Measurements from ENCODE around the gene PTBP2.
A peak's percentile ranks its signal among the peaks of the same experiment; 100 is the strongest.

The PTBP2 gene

GRCh38 chr1:96771847-96772246, 50.3 kb downstream of the PTBP2 start:
- peaks cover 0 to 3% of the 10 kb centered on the region in 2 donors for H3K9me3 ChIP-seq (replicated peaks in 1 of 2; ENCODE audit: control insufficient read depth in 2 of 2, insufficient read depth in 1 of 2, low read depth in 1 of 2, low read length in 2 of 2)
- peak overlapping the region in 1 of 2 donors; percentile 14 for H3K4me3 ChIP-seq (ENCODE audit: low read length in 2 of 2)
- H2AK5ac ChIP-seq (ENCODE audit: low read depth, low read length): no peak overlapping the region
- no peak overlapping the region for H3K18ac ChIP-seq (ENCODE audit: low read length)
- no peak overlapping the region for H4K91ac ChIP-seq (ENCODE audit: low read depth, low read length, poor library complexity)
- H3K14ac ChIP-seq (ENCODE audit: low read length): no peak overlapping the region
- no peaks in the 10 kb centered on the region for H3K79me1 ChIP-seq (ENCODE audit: low read depth, low read length)
- H4K8ac ChIP-seq (ENCODE audit: low read depth, low read length): no peak overlapping the region
- DNase-seq (ENCODE audit: low spot score): no peak
- no peaks in the 10 kb centered on the region for H3K27me3 ChIP-seq (ENCODE audit: control insufficient read depth in 3 of 3, insufficient read depth in 3 of 3, low read depth in 1 of 3, low read length in 3 of 3)
- H3K27ac ChIP-seq (replicated peaks; ENCODE audit: low read length): no peak overlapping the region
- H2BK120ac ChIP-seq (ENCODE audit: low read depth, low read length): no peak overlapping the region
- H2BK15ac ChIP-seq (ENCODE audit: low read length): no peak overlapping the region
- H3K36me3 ChIP-seq (replicated peaks in 1 of 2; ENCODE audit: control insufficient read depth in 2 of 2, insufficient read depth in 2 of 2, low read length in 2 of 2): peaks cover 8 to 99% of the 10 kb centered on the region in 2 donors
- no peak overlapping the region for H2BK12ac ChIP-seq (ENCODE audit: low read length)
- no peaks in the 10 kb centered on the region for H3K4me1 ChIP-seq (ENCODE audit: control insufficient read depth in 2 of 2, insufficient read depth in 1 of 2, low read depth in 1 of 2, low read length in 2 of 2)
- no CpG with 5 or more reads among the region's 2 CpGs for WGBS, 2 donors (ENCODE audit: extremely low coverage in 2 of 2, insufficient read length in 2 of 2, insufficient replicate concordance in 1 of 2)
- H3K23ac ChIP-seq (ENCODE audit: low read depth, low read length, poor library complexity): no peak overlapping the region
- H2BK5ac ChIP-seq (ENCODE audit: low read length): no peak overlapping the region
- H3K4me2 ChIP-seq (ENCODE audit: insufficient read depth, low read length, poor library complexity, severe bottlenecking): no peak overlapping the region
- no peak overlapping the region for H3K9ac ChIP-seq (ENCODE audit: low read depth, low read length, poor library complexity)
- no peak overlapping the region for H2AFZ ChIP-seq (ENCODE audit: low read length)
- H3K4ac ChIP-seq (ENCODE audit: low read length): no peak overlapping the region

- no peak overlapping the region for H3K14ac ChIP-seq (ENCODE audit: low read length)
- no peaks in the 10 kb centered on the region for H3K4me1 ChIP-seq (ENCODE audit: control insufficient read depth in 2 of 2, insufficient read depth in 1 of 2, low read depth in 1 of 2, low read length in 2 of 2)
- no peak overlapping the region for H2BK120ac ChIP-seq (ENCODE audit: low read depth, low read length)
- no peak overlapping the region for H2BK5ac ChIP-seq (ENCODE audit: low read length)
- H3K4me2 ChIP-seq (ENCODE audit: insufficient read depth, low read length, poor library complexity, severe bottlenecking): no peak overlapping the region
- no peak overlapping the region for H3K4me3 ChIP-seq (ENCODE audit: low read length in 2 of 2)
- H4K91ac ChIP-seq (ENCODE audit: low read depth, low read length, poor library complexity): no peak overlapping the region
- H3K79me1 ChIP-seq (ENCODE audit: low read depth, low read length): no peaks in the 10 kb centered on the region
- no peak overlapping the region for H3K9ac ChIP-seq (ENCODE audit: low read depth, low read length, poor library complexity)
- H2BK15ac ChIP-seq (ENCODE audit: low read length): no peak overlapping the region
- no peaks in the 10 kb centered on the region for H3K27me3 ChIP-seq (ENCODE audit: control insufficient read depth in 3 of 3, insufficient read depth in 3 of 3, low read depth in 1 of 3, low read length in 3 of 3)
- no peak overlapping the region for H4K8ac ChIP-seq (ENCODE audit: low read depth, low read length)
- peaks cover 0 to 3% of the 10 kb centered on the region in 2 donors for H3K9me3 ChIP-seq (replicated peaks in 1 of 2; ENCODE audit: control insufficient read depth in 2 of 2, insufficient read depth in 1 of 2, low read depth in 1 of 2, low read length in 2 of 2)
- no peak for DNase-seq (ENCODE audit: low spot score)
- H2AFZ ChIP-seq (ENCODE audit: low read length): no peak overlapping the region
- WGBS, 2 donors (ENCODE audit: extremely low coverage in 2 of 2, insufficient read length in 2 of 2, insufficient replicate concordance in 1 of 2): no CpG with 5 or more reads among the region's 1 CpG
- H3K23ac ChIP-seq (ENCODE audit: low read depth, low read length, poor library complexity): no peak overlapping the region
- no peak overlapping the region for H3K4ac ChIP-seq (ENCODE audit: low read length)
- no peak overlapping the region for H2BK12ac ChIP-seq (ENCODE audit: low read length)
- peaks cover 8 to 99% of the 10 kb centered on the region in 2 donors for H3K36me3 ChIP-seq (replicated peaks in 1 of 2; ENCODE audit: control insufficient read depth in 2 of 2, insufficient read depth in 2 of 2, low read length in 2 of 2)
- H3K27ac ChIP-seq (replicated peaks; ENCODE audit: low read length): no peak overlapping the region
- H2AK5ac ChIP-seq (ENCODE audit: low read depth, low read length): no peak overlapping the region
- H3K18ac ChIP-seq (ENCODE audit: low read length): no peak overlapping the region
Observed at GRCh38 chr1:96772349-96772748, 50.8 kb downstream of the PTBP2 start.

- H3K9me3 ChIP-seq (replicated peaks in 1 of 2; ENCODE audit: control insufficient read depth in 2 of 2, insufficient read depth in 1 of 2, low read depth in 1 of 2, low read length in 2 of 2): peaks cover 0 to 3% of the 10 kb centered on the region in 2 donors
- no peak overlapping the region for H3K27ac ChIP-seq (replicated peaks; ENCODE audit: low read length)
- H3K4me1 ChIP-seq (ENCODE audit: control insufficient read depth in 2 of 2, insufficient read depth in 1 of 2, low read depth in 1 of 2, low read length in 2 of 2): no peaks in the 10 kb centered on the region
- H3K18ac ChIP-seq (ENCODE audit: low read length): no peak overlapping the region
- H2BK12ac ChIP-seq (ENCODE audit: low read length): no peak overlapping the region
- no peak overlapping the region for H3K9ac ChIP-seq (ENCODE audit: low read depth, low read length, poor library complexity)
- WGBS, 2 donors (ENCODE audit: extremely low coverage in 2 of 2, insufficient read length in 2 of 2, insufficient replicate concordance in 1 of 2): no CpG with 5 or more reads among the region's 4 CpGs
- H4K91ac ChIP-seq (ENCODE audit: low read depth, low read length, poor library complexity): no peak overlapping the region
- H2AK5ac ChIP-seq (ENCODE audit: low read depth, low read length): no peak overlapping the region
- H3K36me3 ChIP-seq (replicated peaks in 1 of 2; ENCODE audit: control insufficient read depth in 2 of 2, insufficient read depth in 2 of 2, low read length in 2 of 2): peaks cover 8 to 99% of the 10 kb centered on the region in 2 donors
- H4K8ac ChIP-seq (ENCODE audit: low read depth, low read length): no peak overlapping the region
- no peak overlapping the region for H3K4ac ChIP-seq (ENCODE audit: low read length)
- no peak overlapping the region for H3K14ac ChIP-seq (ENCODE audit: low read length)
- no peaks in the 10 kb centered on the region for H3K79me1 ChIP-seq (ENCODE audit: low read depth, low read length)
- H2BK15ac ChIP-seq (ENCODE audit: low read length): no peak overlapping the region
- H3K23ac ChIP-seq (ENCODE audit: low read depth, low read length, poor library complexity): no peak overlapping the region
- H2BK5ac ChIP-seq (ENCODE audit: low read length): no peak overlapping the region
- H3K27me3 ChIP-seq (ENCODE audit: control insufficient read depth in 3 of 3, insufficient read depth in 3 of 3, low read depth in 1 of 3, low read length in 3 of 3): no peaks in the 10 kb centered on the region
- no peak for DNase-seq (ENCODE audit: low spot score)
- H2BK120ac ChIP-seq (ENCODE audit: low read depth, low read length): no peak overlapping the region
- no peak overlapping the region for H3K4me3 ChIP-seq (ENCODE audit: low read length in 2 of 2)
- no peak overlapping the region for H3K4me2 ChIP-seq (ENCODE audit: insufficient read depth, low read length, poor library complexity, severe bottlenecking)
- H2AFZ ChIP-seq (ENCODE audit: low read length): no peak overlapping the region
Observed at GRCh38 chr1:96772972-96773371, 51.4 kb downstream of the PTBP2 start.

- no peak overlapping the region for H3K18ac ChIP-seq (ENCODE audit: low read length)
- no peak overlapping the region for H4K91ac ChIP-seq (ENCODE audit: low read depth, low read length, poor library complexity)
- no peak overlapping the region for H3K4me2 ChIP-seq (ENCODE audit: insufficient read depth, low read length, poor library complexity, severe bottlenecking)
- H3K36me3 ChIP-seq (replicated peaks in 1 of 2; ENCODE audit: control insufficient read depth in 2 of 2, insufficient read depth in 2 of 2, low read length in 2 of 2): peaks cover 5 to 100% of the 10 kb centered on the region in 2 donors
- H3K4ac ChIP-seq (ENCODE audit: low read length): no peak overlapping the region
- no peak overlapping the region for H3K4me3 ChIP-seq (ENCODE audit: low read length in 2 of 2)
- no peak overlapping the region for H3K14ac ChIP-seq (ENCODE audit: low read length)
- H3K79me1 ChIP-seq (ENCODE audit: low read depth, low read length): no peaks in the 10 kb centered on the region
- H3K9me3 ChIP-seq (replicated peaks in 1 of 2; ENCODE audit: control insufficient read depth in 2 of 2, insufficient read depth in 1 of 2, low read depth in 1 of 2, low read length in 2 of 2): peaks cover 0 to 4% of the 10 kb centered on the region in 2 donors
- no peak for DNase-seq (ENCODE audit: low spot score)
- no peak overlapping the region for H2BK120ac ChIP-seq (ENCODE audit: low read depth, low read length)
- H3K9ac ChIP-seq (ENCODE audit: low read depth, low read length, poor library complexity): no peak overlapping the region
- no peaks in the 10 kb centered on the region for H3K27me3 ChIP-seq (ENCODE audit: control insufficient read depth in 3 of 3, insufficient read depth in 3 of 3, low read depth in 1 of 3, low read length in 3 of 3)
- H3K23ac ChIP-seq (ENCODE audit: low read depth, low read length, poor library complexity): no peak overlapping the region
- H2AFZ ChIP-seq (ENCODE audit: low read length): no peak overlapping the region
- no peak overlapping the region for H2BK15ac ChIP-seq (ENCODE audit: low read length)
- H4K8ac ChIP-seq (ENCODE audit: low read depth, low read length): no peak overlapping the region
- H2AK5ac ChIP-seq (ENCODE audit: low read depth, low read length): no peak overlapping the region
- H3K4me1 ChIP-seq (ENCODE audit: control insufficient read depth in 2 of 2, insufficient read depth in 1 of 2, low read depth in 1 of 2, low read length in 2 of 2): no peaks in the 10 kb centered on the region
- H2BK12ac ChIP-seq (ENCODE audit: low read length): no peak overlapping the region
- H2BK5ac ChIP-seq (ENCODE audit: low read length): no peak overlapping the region
- no peak overlapping the region for H3K27ac ChIP-seq (replicated peaks; ENCODE audit: low read length)
Observed at GRCh38 chr1:96782206-96782605, 60.6 kb downstream of the PTBP2 start.

Measured in neuronal stem cell (in vitro differentiated cells).